Prostate gland (tissue), 2 donors: ENCODE measurements around the gene PALLD.

Source experiments
- CTCF ChIP-seq, 4 experiments: fragments of 200-600 bp in 2 of 4; fragments of 450-650 bp in 2 of 4; sonication (generic) in 2 of 4; IDR thresholded peaks; 1 replicate in 3 of 4; 2 replicates in 1 of 4; pipeline ENCODE4 v1.5.1; 2016 to 2019; ENCODE audit warnings: antibody characterized with exemption in 4 of 4, mild to moderate bottlenecking in 2 of 4, moderate library complexity in 2 of 4
- POLR2A ChIP-seq: fragments of 450-650 bp; IDR thresholded peaks from one replicate; pipeline ENCODE4 v1.6.1; 2016; ENCODE audit warnings: antibody characterized with exemption, mild to moderate bottlenecking
- POLR2AphosphoS5 ChIP-seq: sonication (generic); formaldehyde crosslinking; IDR thresholded peaks from one replicate; pipeline ENCODE4 v1.6.1; 2017; ENCODE audit warnings: antibody characterized with exemption

- TF ChIP-seq CTCF (IDR thresholded peaks at IDR 0.05): no peak
- no peak for TF ChIP-seq POLR2AphosphoS5
- TF ChIP-seq POLR2A: no peak
Observed at GRCh38 chr4:168694667-168695066, 197.8 kb downstream of the PALLD start.
